ENCODE results near the gene MYZAP. TPM values are rescaled to one million over a fixed set of nuclear protein-coding genes. Genes with fewer than 3 reads are reported as not detected.

MYZAP gene
- total and polyA plus RNA-seq, 2 of the 13 experiments (the other 11 are each of a cell fraction or from before 2014, with no cell fraction given): not detected

DNA sequence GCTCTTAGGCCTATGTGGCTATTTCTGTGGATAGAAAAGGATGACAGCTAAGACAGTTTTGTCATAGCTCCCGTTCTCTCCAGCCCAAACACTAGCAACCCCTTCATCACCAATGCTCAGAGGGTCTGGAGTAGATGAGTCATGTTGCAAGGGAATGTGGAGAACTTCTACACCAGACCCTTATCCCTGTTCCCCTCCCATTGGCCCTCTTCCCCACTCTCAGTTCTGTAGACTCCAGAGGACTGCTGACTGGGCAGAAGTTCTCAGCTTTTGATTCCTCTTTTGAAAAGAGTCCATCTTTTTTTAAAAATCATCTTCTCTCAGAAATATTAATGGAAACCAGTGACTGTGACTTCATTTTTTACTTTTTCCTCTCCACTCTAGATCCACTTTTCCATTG is 2.4 kb upstream of the MYZAP start:
- in situ Hi-C loops (cut with HindIII; ENCODE audit: extremely low pct_ligation_motif_present, low pct_unique_long_range_greater_than_20kb) (no loop called here), intact Hi-C loops (cut with micrococcal nuclease; ENCODE audit: unreplicated experiment) (no loop called here)
- FAIRE-seq: no peak
- Histone ChIP-seq H3K27ac (ENCODE audit: extremely low read length, insufficient read depth, low read length) (no peak overlapping the region), H3K4me2 (ENCODE audit: low read depth, low read length) (no peak overlapping the region), H3K36me3 (replicated peaks in 1 of 2; ENCODE audit: control insufficient read depth in 1 of 2, insufficient read depth in 2 of 2, low read length in 2 of 2) (no peaks in the 10 kb centered on the region), H3K27me3 (ENCODE audit: control insufficient read depth in 1 of 2, insufficient read depth in 2 of 2, low read length in 2 of 2) (peaks cover 5 to 43% of the 10 kb centered on the region in 2 experiments), H3K9me3 (ENCODE audit: low read length) (no peaks in the 10 kb centered on the region), H2AFZ (ENCODE audit: low read length) (no peak overlapping the region), H3K9ac (ENCODE audit: insufficient read depth, low read depth, low read length) (no peak overlapping the region), H3K4me3 (replicated peaks in 1 of 3; ENCODE audit: insufficient read depth in 1 of 3, low read depth in 2 of 3, low read length in 3 of 3) (no peak overlapping the region), H3K79me2 (ENCODE audit: insufficient read depth, low read length) (no peaks in the 10 kb centered on the region), H3K4me1 (ENCODE audit: insufficient read depth, low read length) (no peaks in the 10 kb centered on the region), H4K20me1 (ENCODE audit: insufficient read depth, low read length) (no peaks in the 10 kb centered on the region)
- ATAC-seq: no peak
- peak; percentile 37 to 60; a peak in 3 of 4 replicates for TF ChIP-seq MAFK (conservative IDR thresholded peaks at IDR 0.05 in 1 of 2, IDR thresholded peaks at IDR 0.05 in 1 of 2; ENCODE audit: low read length in 2 of 2)
- peak; percentile 36; the same call in 1 of the 2 replicates for TF ChIP-seq MAFF (IDR thresholded peaks at IDR 0.05; ENCODE audit: low read depth, low read length)
- no peak for TF ChIP-seq FOXK2 (IDR thresholded peaks at IDR 0.05)
- no TSS peak for BruUV-seq (replicated peaks)
- 0% methylated on average over 1 of the region's 1 CpG for WGBS (ENCODE audit: low lambda C conversion rate)
- ChIA-PET POLR2A (no interaction called here), CTCF (ENCODE audit: low intra/inter-chr PET ratio, low total read pairs) (no interaction called here)
- no peak for DNase-seq (ENCODE audit: low spot score)

DNA sequence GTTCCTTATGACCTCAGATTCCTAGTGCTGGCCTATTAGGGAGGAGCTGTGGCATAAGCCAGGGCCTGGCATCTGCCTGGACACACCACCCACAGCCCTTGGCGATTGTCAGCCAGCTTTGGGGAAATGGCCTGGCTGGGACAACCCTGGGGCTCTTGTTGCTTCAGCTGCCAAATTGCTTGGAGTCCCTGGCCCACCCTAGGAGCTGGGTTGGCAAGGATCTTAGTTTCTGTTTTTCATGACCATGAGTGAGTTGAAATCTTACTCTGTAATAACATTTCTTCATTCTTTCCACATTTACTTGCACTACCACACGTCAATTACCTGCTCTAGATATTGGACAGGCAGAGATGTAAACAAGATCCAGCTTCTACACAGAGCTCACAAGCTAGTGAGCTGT is 1.9 kb upstream of the MYZAP start:
- H3K36me3 ChIP-seq (replicated peaks in 1 of 2; ENCODE audit: control insufficient read depth in 1 of 2, insufficient read depth in 2 of 2, low read length in 2 of 2): no peaks in the 10 kb centered on the region
- intact Hi-C loops (cut with micrococcal nuclease; ENCODE audit: unreplicated experiment): no loop called here
- no peaks in the 10 kb centered on the region for H3K4me1 ChIP-seq (ENCODE audit: insufficient read depth, low read length)
- no peak for FAIRE-seq
- H3K4me3 ChIP-seq (replicated peaks in 1 of 3; ENCODE audit: insufficient read depth in 1 of 3, low read depth in 2 of 3, low read length in 3 of 3): no peak overlapping the region
- 31% methylated on average over 2 of the region's 2 CpGs for WGBS (ENCODE audit: low lambda C conversion rate)
- POLR2A ChIA-PET: no interaction called here
- H3K9me3 ChIP-seq (ENCODE audit: low read length): no peaks in the 10 kb centered on the region
- no peak for TF ChIP-seq U2AF2 (IDR thresholded peaks at IDR 0.05; ENCODE audit: low read depth, low read length)
- TF ChIP-seq ZNF530 (CRISPR knock-in tag; IDR thresholded peaks at IDR 0.05; ENCODE audit: low read depth): no peak
- no peak for TF ChIP-seq MAFG (CRISPR knock-in tag; IDR thresholded peaks at IDR 0.05)
- TF ChIP-seq, protein P1, sequence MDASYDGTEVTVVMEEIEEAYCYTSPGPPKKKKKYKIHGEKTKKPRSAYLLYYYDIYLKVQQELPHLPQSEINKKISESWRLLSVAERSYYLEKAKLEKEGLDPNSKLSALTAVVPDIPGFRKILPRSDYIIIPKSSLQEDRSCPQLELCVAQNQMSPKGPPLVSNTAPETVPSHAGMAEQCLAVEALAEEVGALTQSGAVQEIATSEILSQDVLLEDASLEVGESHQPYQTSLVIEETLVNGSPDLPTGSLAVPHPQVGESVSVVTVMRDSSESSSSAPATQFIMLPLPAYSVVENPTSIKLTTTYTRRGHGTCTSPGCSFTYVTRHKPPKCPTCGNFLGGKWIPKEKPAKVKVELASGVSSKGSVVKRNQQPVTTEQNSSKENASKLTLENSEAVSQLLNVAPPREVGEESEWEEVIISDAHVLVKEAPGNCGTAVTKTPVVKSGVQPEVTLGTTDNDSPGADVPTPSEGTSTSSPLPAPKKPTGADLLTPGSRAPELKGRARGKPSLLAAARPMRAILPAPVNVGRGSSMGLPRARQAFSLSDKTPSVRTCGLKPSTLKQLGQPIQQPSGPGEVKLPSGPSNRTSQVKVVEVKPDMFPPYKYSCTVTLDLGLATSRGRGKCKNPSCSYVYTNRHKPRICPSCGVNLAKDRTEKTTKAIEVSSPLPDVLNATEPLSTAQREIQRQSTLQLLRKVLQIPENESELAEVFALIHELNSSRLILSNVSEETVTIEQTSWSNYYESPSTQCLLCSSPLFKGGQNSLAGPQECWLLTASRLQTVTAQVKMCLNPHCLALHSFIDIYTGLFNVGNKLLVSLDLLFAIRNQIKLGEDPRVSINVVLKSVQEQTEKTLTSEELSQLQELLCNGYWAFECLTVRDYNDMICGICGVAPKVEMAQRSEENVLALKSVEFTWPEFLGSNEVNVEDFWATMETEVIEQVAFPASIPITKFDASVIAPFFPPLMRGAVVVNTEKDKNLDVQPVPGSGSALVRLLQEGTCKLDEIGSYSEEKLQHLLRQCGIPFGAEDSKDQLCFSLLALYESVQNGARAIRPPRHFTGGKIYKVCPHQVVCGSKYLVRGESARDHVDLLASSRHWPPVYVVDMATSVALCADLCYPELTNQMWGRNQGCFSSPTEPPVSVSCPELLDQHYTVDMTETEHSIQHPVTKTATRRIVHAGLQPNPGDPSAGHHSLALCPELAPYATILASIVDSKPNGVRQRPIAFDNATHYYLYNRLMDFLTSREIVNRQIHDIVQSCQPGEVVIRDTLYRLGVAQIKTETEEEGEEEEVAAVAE (CRISPR knock-in tag; IDR thresholded peaks at IDR 0.05; ENCODE audit: borderline replicate concordance): no peak
- no peak for TF ChIP-seq NPAS2 (CRISPR knock-in tag; IDR thresholded peaks at IDR 0.05; ENCODE audit: borderline replicate concordance)
- TF ChIP-seq MYC (CRISPR knock-in tag; IDR thresholded peaks at IDR 0.05; ENCODE audit: borderline replicate concordance): no peak
- no peak for TF ChIP-seq ZNF589 (CRISPR knock-in tag; conservative IDR thresholded peaks at IDR 0.05)
- TF ChIP-seq ZNF83 (CRISPR knock-in tag; IDR thresholded peaks at IDR 0.05; ENCODE audit: borderline replicate concordance): no peak
- no peak for TF ChIP-seq RAD21 (CRISPR knock-in tag; IDR thresholded peaks at IDR 0.05)
- DNase-seq (ENCODE audit: low spot score): no peak
- H3K27ac ChIP-seq (ENCODE audit: extremely low read length, insufficient read depth, low read length): no peak overlapping the region
- no peaks in the 10 kb centered on the region for H4K20me1 ChIP-seq (ENCODE audit: insufficient read depth, low read length)
- H3K9ac ChIP-seq (ENCODE audit: insufficient read depth, low read depth, low read length): no peak overlapping the region
- no TSS peak for BruUV-seq (replicated peaks)
- CTCF ChIA-PET (ENCODE audit: low intra/inter-chr PET ratio, low total read pairs): no interaction called here
- no peak overlapping the region for H2AFZ ChIP-seq (ENCODE audit: low read length)
- in situ Hi-C loops (cut with HindIII; ENCODE audit: extremely low pct_ligation_motif_present, low pct_unique_long_range_greater_than_20kb): no loop called here
- no peak for ATAC-seq
- H3K79me2 ChIP-seq (ENCODE audit: insufficient read depth, low read length): no peaks in the 10 kb centered on the region
- peaks cover 5 to 43% of the 10 kb centered on the region in 2 experiments for H3K27me3 ChIP-seq (ENCODE audit: control insufficient read depth in 1 of 2, insufficient read depth in 2 of 2, low read length in 2 of 2)
- no peak overlapping the region for H3K4me2 ChIP-seq (ENCODE audit: low read depth, low read length)
